IMR-90 (cell line): Measurements from ENCODE around the gene MYO1D. TPM values are rescaled to one million over a fixed set of nuclear protein-coding genes. Genes with fewer than 3 reads are reported as not detected.

Experiments used
- ATAC-seq: fragments of 200-7000 bp; cut with Tn5 transposase; 2 replicates; pipeline ENCODE4 v1.9.1; 2020; ENCODE audit warnings: low read depth, mild to moderate bottlenecking, moderate library complexity
- BruUV-seq: library from RNA; stranded (reverse); fragments of 400-500 nt; replicated peaks from 2 replicates; lab custom pipeline; 2021; lab: Mats Ljungman, UMichigan
- CTCF ChIA-PET: fragments of 300-600 bp; formaldehyde crosslinking; extraction: SDS; loops from one replicate; lab custom pipeline; 2021; ENCODE audit warnings: antibody characterized with exemption; lab: Yijun Ruan, JAX
- POLR2A ChIA-PET: fragments of 300-600 bp; sonication (Branson Sonifier 250); formaldehyde crosslinking; loops from one replicate; lab custom pipeline; 2022; ENCODE audit warnings: antibody characterized with exemption; ENCODE audit not compliant: unreplicated experiment; lab: Charles Lee
- DNase-seq: peaks from one replicate; pipeline ENCODE4 v3.0.0; 2013
- H2AFZ ChIP-seq: replicated peaks from 2 replicates; pipeline ENCODE3; 2013; ENCODE audit warnings: low read length, mild to moderate bottlenecking; ENCODE audit not compliant: poor library complexity
- H2AK5ac ChIP-seq: 2 replicates; pipeline ENCODE4 v1.6.1; 2013; ENCODE audit warnings: low read depth, low read length, inconsistent platforms
- H2AK9ac ChIP-seq: replicated peaks from 2 replicates; pipeline ENCODE3; 2013; ENCODE audit warnings: mild to moderate bottlenecking, low read depth, low read length, moderate library complexity; ENCODE audit not compliant: poor library complexity
- H2BK120ac ChIP-seq: 2 replicates; pipeline ENCODE4 v1.6.1; 2013; ENCODE audit warnings: low read depth, low read length, inconsistent platforms
- H2BK15ac ChIP-seq: 3 replicates; pipeline ENCODE4 v1.6.1; 2013; ENCODE audit warnings: low read depth, low read length, inconsistent platforms
- H2BK20ac ChIP-seq: 2 replicates; pipeline ENCODE4 v1.6.1; 2013; ENCODE audit warnings: low read depth, mild to moderate bottlenecking, inconsistent platforms, low read length, moderate library complexity
- H2BK5ac ChIP-seq: 2 replicates; pipeline ENCODE4 v1.6.1; 2013; ENCODE audit warnings: mild to moderate bottlenecking, low read depth, low read length, inconsistent platforms; ENCODE audit not compliant: poor library complexity, severe bottlenecking
- H3K14ac ChIP-seq: replicated peaks from 2 replicates; pipeline ENCODE4 v1.6.1; 2013; ENCODE audit warnings: low read depth, low read length, inconsistent platforms
- H3K18ac ChIP-seq: 2 replicates; pipeline ENCODE4 v1.6.1; 2013; ENCODE audit warnings: low read depth, low read length, control low read depth
- H3K23ac ChIP-seq: 2 replicates; pipeline ENCODE4 v1.6.1; 2013; ENCODE audit warnings: low read depth, low read length, inconsistent platforms
- H3K27ac ChIP-seq: 2 replicates; pipeline ENCODE4 v1.5.1; 2013; ENCODE audit warnings: mild to moderate bottlenecking, control low read depth, low read length; ENCODE audit not compliant: insufficient read depth
- H3K27me3 ChIP-seq: 2 replicates; pipeline ENCODE4 v1.6.1; 2013; ENCODE audit warnings: low read length; ENCODE audit not compliant: control insufficient read depth, insufficient read depth
- H3K36me3 ChIP-seq: 2 replicates; pipeline ENCODE4 v1.6.1; 2013; ENCODE audit warnings: low read length, mixed read lengths; ENCODE audit not compliant: control insufficient read depth, insufficient read depth
- H3K4ac ChIP-seq: 2 replicates; pipeline ENCODE4 v1.6.1; 2013; ENCODE audit warnings: low read depth, low read length, inconsistent platforms
- H3K4me1 ChIP-seq: 2 replicates; pipeline ENCODE4 v1.6.1; 2013; ENCODE audit warnings: low read length, mixed read lengths; ENCODE audit not compliant: control insufficient read depth, insufficient read depth
- H3K4me2 ChIP-seq: 2 replicates; pipeline ENCODE4 v1.6.1; 2013; ENCODE audit warnings: low read depth, mild to moderate bottlenecking, control low read depth, low read length, moderate library complexity
- H3K4me3 ChIP-seq: 2 replicates; pipeline ENCODE4 v1.5.1; 2013; ENCODE audit warnings: low read depth, mild to moderate bottlenecking, control low read depth, low read length, moderate library complexity; ENCODE audit not compliant: insufficient read depth
- H3K56ac ChIP-seq: 2 replicates; pipeline ENCODE4 v1.6.1; 2013; ENCODE audit warnings: low read length, inconsistent platforms; ENCODE audit not compliant: insufficient read depth; ENCODE audit errors: extremely low read depth
- H3K79me1 ChIP-seq, 2 experiments: 2 replicates each; pipeline ENCODE4 v1.6.1; 2013; ENCODE audit warnings: low read length in 2 of 2, inconsistent platforms in 1 of 2, low read depth in 1 of 2
- H3K9ac ChIP-seq: 2 replicates; pipeline ENCODE4 v1.6.1; 2013; ENCODE audit warnings: low read depth, low read length, control low read depth
- H3K9me1 ChIP-seq: 2 replicates; pipeline ENCODE4 v1.6.1; 2013; ENCODE audit warnings: low read length, inconsistent platforms; ENCODE audit not compliant: insufficient read depth
- H3K9me3 ChIP-seq: 2 replicates; pipeline ENCODE4 v1.6.1; 2013; ENCODE audit warnings: low read length; ENCODE audit not compliant: control insufficient read depth, insufficient read depth
- H4K20me1 ChIP-seq: 2 replicates; pipeline ENCODE4 v1.6.1; 2013; ENCODE audit warnings: low read length, inconsistent platforms; ENCODE audit not compliant: insufficient read depth
- H4K5ac ChIP-seq: 2 replicates; pipeline ENCODE4 v1.6.1; 2013; ENCODE audit warnings: mild to moderate bottlenecking, low read depth, low read length, control low read depth
- H4K8ac ChIP-seq, 2 experiments: 2 replicates each; pipeline ENCODE4 v1.6.1; 2013; ENCODE audit warnings: low read depth in 2 of 2, low read length in 2 of 2, control low read depth in 1 of 2, inconsistent platforms in 1 of 2
- H4K91ac ChIP-seq: 2 replicates; pipeline ENCODE4 v1.6.1; 2013; ENCODE audit warnings: low read depth, low read length, inconsistent platforms; ENCODE audit not compliant: insufficient read depth
- ELK1 ChIP-seq: fragments of 150-350 bp; IDR thresholded peaks from 2 replicates; pipeline ENCODE4 v1.6.1; 2016; ENCODE audit warnings: low read depth, mild to moderate bottlenecking, low read length, moderate library complexity, borderline replicate concordance
- FOS ChIP-seq: fragments of 150-350 bp; IDR thresholded peaks from 2 replicates; pipeline ENCODE4 v1.6.1; 2016; ENCODE audit warnings: low read depth, low read length
- WGBS, 2 experiments: methylation state at CpG; one replicate each; pipeline versions ENCODE4 v1.1.5 to v1.1.7; 2013; ENCODE audit warnings: missing lambda C conversion rate in 2 of 2; ENCODE audit not compliant: insufficient read length in 1 of 2; ENCODE audit errors: extremely low coverage in 2 of 2; 5-methylcytosine and 5-hydroxymethylcytosine counted together
- dilution Hi-C: fragments of 300-500 bp; cut with HindIII; formaldehyde crosslinking; loops from one replicate; pipeline ENCODE4 v1.14.3; 2018; ENCODE audit warnings: low sequenced_read_pairs; ENCODE audit not compliant: unreplicated experiment
- in situ Hi-C: fragments of 300-500 bp; cut with MboI; formaldehyde crosslinking; loops from 3 replicates; pipeline ENCODE4 v1.14.3; 2019; ENCODE audit warnings: low sequenced_read_pairs, inconsistent platforms, mixed read lengths
- intact Hi-C: fragments of 100-400 bp; cut with micrococcal nuclease; formaldehyde crosslinking; loops from 2 replicates; pipeline ENCODE4 v1.10.0; 2022
- polyA plus RNA-seq, 3 experiments: library from polyadenylated mRNA; depleted of rRNA; stranded (reverse); fragments of >200 nt; gene quantifications; 2 replicates each; pipeline ENCODE4 v1.2.3, GENCODE V29; 2012; ENCODE audit warnings: low replicate concordance in 1 of 3
- total RNA-seq: library from RNA; depleted of rRNA; stranded (reverse); fragments of >200 nt; gene quantifications from 2 replicates; pipeline ENCODE4 v1.2.3, GENCODE V29; 2012

Gene MYO1D
- total and polyA plus RNA-seq, 2 of the 4 experiments (the other 2 are of a cell fraction): 0.63 to 0.90 TPM

DNA sequence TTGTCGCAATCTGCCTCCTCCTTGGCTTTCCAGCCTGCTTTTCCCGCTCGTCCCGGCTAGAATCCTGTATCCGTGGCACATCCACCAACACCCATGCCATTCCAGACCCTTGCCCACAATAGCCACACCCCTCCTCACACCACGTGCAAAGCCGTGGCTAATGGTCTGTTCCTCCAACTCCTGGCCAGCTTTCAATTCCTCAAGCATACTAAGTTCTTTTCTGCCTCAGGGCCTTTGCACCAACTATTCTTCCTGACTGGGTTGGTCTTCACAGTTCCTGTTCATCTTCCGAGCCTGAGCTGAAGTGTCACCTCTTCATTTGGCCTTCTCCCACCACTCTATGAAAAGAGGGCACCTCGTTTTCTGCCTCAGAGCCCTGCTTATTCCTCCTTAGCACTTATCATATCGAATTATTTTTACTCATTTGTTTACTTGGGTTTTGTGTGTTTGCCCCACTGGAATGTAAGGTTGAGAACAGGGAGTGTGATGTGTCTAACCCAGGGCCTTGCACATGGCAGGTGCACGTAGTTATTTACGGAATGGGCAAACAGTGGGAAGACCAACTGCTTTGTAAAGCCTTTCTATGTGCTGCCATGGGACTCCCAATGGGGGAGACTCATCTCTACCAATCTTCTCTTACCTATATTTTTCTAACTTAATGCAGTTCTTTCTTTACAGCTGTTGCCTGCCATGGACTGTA, 321.2 kb downstream of the MYO1D start:
- WGBS, 2 experiments: 82% methylated on average over 5 of the region's 12 CpGs; no CpG with 5 or more reads in 1 of the 2 experiments
- no TSS peak for BruUV-seq

More for the DNA sequence above, 321.2 kb downstream of the MYO1D start:
- CTCF ChIA-PET: no interaction called here
- Histone ChIP-seq H2AK5ac (no peak overlapping the region), H2BK120ac (no peak overlapping the region), H3K4me3 (no peak overlapping the region), H3K27ac (no peak overlapping the region), H4K20me1 (no peaks in the 10 kb centered on the region), H3K9ac (no peak overlapping the region), H2BK20ac (no peak overlapping the region), H2AK9ac (no peak overlapping the region), H3K9me3 (no peaks in the 10 kb centered on the region), H3K4me1 (no peaks in the 10 kb centered on the region), H3K18ac (no peak overlapping the region), H3K27me3 (no peaks in the 10 kb centered on the region; the same call in 1 of the 2 replicates), H3K79me1 (no peaks in the 10 kb centered on the region), H3K9me1 (no peaks in the 10 kb centered on the region), H4K91ac (no peak overlapping the region), H3K36me3 (no peaks in the 10 kb centered on the region), H4K8ac (no peak overlapping the region), H3K23ac (no peak overlapping the region), H2BK15ac (no peak overlapping the region), H3K56ac (no peak overlapping the region), H3K4me2 (no peak overlapping the region), H4K5ac (no peak overlapping the region), H3K14ac (no peak overlapping the region), H2AFZ (no peak overlapping the region), H3K4ac (no peak overlapping the region), H2BK5ac (no peak overlapping the region)
- TF ChIP-seq FOS (no peak), ELK1 (no peak)
- intact Hi-C loops: loop anchor here (5.0 kb wide), 1 partner anchor 47 kb away; no protein-coding TSS in a partner anchor
- DNase-seq: no peak
- POLR2A ChIA-PET: no interaction called here
- in situ Hi-C loops: no loop called here
- dilution Hi-C loops: no loop called here
- no peak for ATAC-seq
